ENCODE data around the gene NEUROD1.

The NEUROD1 gene

DNA sequence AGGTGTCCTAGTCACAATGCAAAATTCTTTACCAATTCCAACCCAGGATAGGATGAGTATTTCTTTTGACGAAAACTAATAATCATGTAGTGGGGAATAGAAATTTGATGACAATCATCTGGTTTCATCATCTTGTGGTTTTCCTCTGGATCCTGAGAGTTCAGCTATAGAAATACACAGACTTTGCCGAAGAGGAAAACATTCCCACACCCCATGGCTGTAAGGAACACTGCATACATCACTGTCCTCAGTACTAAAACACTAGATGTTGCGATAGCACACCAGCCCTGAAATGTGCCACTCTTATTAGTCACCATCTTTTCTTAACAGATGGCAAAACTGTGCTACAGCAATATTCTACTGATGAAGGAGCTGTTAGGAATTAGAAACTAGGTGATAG lies 52.8 kb downstream of the NEUROD1 start:
- Histone ChIP-seq H3K4me3 (ENCODE audit: low read depth, low read length) (no peak overlapping the region), H3K36me3 (ENCODE audit: control insufficient read depth in 2 of 2, insufficient read depth in 1 of 2, low read length in 2 of 2) (no peaks in the 10 kb centered on the region), H3K9me3 (ENCODE audit: control insufficient read depth, insufficient read depth, low read depth, low read length) (no peaks in the 10 kb centered on the region), H3K4me1 (ENCODE audit: control insufficient read depth, insufficient read depth, low read length) (no peaks in the 10 kb centered on the region), H3K27ac (ENCODE audit: extremely low read depth, low read depth, low read length) (no peak overlapping the region)
- POLR2A ChIA-PET = no interaction called here
- CTCF ChIA-PET = interaction anchor here (0.7 kb wide), 1 partner anchor 1553 kb away, joined by 3 read pairs; no protein-coding TSS in a partner anchor
- TF ChIP-seq ZSCAN4 (tag by site-specific recombination; IDR thresholded peaks at IDR 0.05) = no peak
- no peak for TF ChIP-seq ZNF692 (tag by site-specific recombination; IDR thresholded peaks at IDR 0.05)
- no peak for TF ChIP-seq ZNF140 (tag by site-specific recombination; IDR thresholded peaks at IDR 0.05)
- TF ChIP-seq, protein P1, sequence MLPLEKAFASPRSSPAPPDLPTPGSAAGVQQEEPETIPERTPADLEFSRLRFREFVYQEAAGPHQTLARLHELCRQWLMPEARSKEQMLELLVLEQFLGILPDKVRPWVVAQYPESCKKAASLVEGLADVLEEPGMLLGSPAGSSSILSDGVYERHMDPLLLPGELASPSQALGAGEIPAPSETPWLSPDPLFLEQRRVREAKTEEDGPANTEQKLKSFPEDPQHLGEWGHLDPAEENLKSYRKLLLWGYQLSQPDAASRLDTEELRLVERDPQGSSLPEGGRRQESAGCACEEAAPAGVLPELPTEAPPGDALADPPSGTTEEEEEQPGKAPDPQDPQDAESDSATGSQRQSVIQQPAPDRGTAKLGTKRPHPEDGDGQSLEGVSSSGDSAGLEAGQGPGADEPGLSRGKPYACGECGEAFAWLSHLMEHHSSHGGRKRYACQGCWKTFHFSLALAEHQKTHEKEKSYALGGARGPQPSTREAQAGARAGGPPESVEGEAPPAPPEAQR (tag by site-specific recombination; IDR thresholded peaks at IDR 0.05) = no peak
- TF ChIP-seq ZNF510 (tag by site-specific recombination; IDR thresholded peaks at IDR 0.05; ENCODE audit: insufficient replicate concordance) = no peak
- no peak for TF ChIP-seq GLIS2 (tag by site-specific recombination; IDR thresholded peaks at IDR 0.05)
- TF ChIP-seq ZNF202 (tag by site-specific recombination; IDR thresholded peaks at IDR 0.05; ENCODE audit: borderline replicate concordance) = no peak
- TF ChIP-seq KLF17 (tag by site-specific recombination; IDR thresholded peaks at IDR 0.05) = no peak

DNA sequence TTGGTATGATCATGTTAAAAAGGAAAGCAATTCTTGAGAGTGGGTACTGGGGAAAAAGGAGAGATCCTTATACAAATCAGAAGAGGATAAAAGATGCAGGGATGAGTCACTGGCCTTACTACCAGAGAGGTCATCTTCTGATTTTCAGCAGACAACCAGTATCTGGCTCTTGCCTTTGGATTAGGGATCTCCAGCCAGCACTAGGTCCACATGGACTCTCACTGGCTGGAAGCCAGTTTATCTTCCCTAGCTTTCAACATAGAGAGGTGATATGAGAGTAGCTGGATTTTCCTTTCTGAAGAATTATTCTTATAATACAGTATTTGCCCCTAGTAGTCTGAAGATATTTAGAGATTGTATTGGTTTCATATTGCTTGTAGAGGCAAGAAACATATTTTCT lies 53.6 kb downstream of the NEUROD1 start:
- Histone ChIP-seq H3K27ac (ENCODE audit: extremely low read depth, low read depth, low read length) (no peak overlapping the region), H3K9me3 (ENCODE audit: control insufficient read depth, insufficient read depth, low read depth, low read length) (no peaks in the 10 kb centered on the region), H3K4me1 (ENCODE audit: control insufficient read depth, insufficient read depth, low read length) (no peaks in the 10 kb centered on the region), H3K4me3 (ENCODE audit: low read depth, low read length) (no peak overlapping the region), H3K36me3 (ENCODE audit: control insufficient read depth in 2 of 2, insufficient read depth in 1 of 2, low read length in 2 of 2) (no peaks in the 10 kb centered on the region)
- ChIA-PET CTCF (no interaction called here), POLR2A (no interaction called here)
- TF ChIP-seq HOXA7 (CRISPR knock-in tag; IDR thresholded peaks at IDR 0.05; ENCODE audit: borderline replicate concordance) (no peak), RBAK (tag by site-specific recombination; IDR thresholded peaks at IDR 0.05) (no peak), ZNF514 (tag by site-specific recombination; IDR thresholded peaks at IDR 0.05) (no peak), ZNF148 (tag by site-specific recombination; IDR thresholded peaks at IDR 0.05; ENCODE audit: borderline replicate concordance) (no peak), KLF1 (tag by site-specific recombination; IDR thresholded peaks at IDR 0.05) (no peak), ZNF548 (tag by site-specific recombination; IDR thresholded peaks at IDR 0.05) (no peak), ZBTB44 (tag by site-specific recombination; IDR thresholded peaks at IDR 0.05) (no peak), ZBTB8A (tag by site-specific recombination; IDR thresholded peaks at IDR 0.05) (no peak), ZNF248 (tag by site-specific recombination; IDR thresholded peaks at IDR 0.05) (no peak)
- TF ChIP-seq, protein P2, sequence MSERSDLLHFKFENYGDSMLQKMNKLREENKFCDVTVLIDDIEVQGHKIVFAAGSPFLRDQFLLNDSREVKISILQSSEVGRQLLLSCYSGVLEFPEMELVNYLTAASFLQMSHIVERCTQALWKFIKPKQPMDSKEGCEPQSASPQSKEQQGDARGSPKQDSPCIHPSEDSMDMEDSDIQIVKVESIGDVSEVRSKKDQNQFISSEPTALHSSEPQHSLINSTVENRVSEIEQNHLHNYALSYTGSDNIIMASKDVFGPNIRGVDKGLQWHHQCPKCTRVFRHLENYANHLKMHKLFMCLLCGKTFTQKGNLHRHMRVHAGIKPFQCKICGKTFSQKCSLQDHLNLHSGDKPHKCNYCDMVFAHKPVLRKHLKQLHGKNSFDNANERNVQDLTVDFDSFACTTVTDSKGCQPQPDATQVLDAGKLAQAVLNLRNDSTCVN (tag by site-specific recombination; optimal IDR thresholded peaks at IDR 0.05) = no peak
- TF ChIP-seq, protein P3, sequence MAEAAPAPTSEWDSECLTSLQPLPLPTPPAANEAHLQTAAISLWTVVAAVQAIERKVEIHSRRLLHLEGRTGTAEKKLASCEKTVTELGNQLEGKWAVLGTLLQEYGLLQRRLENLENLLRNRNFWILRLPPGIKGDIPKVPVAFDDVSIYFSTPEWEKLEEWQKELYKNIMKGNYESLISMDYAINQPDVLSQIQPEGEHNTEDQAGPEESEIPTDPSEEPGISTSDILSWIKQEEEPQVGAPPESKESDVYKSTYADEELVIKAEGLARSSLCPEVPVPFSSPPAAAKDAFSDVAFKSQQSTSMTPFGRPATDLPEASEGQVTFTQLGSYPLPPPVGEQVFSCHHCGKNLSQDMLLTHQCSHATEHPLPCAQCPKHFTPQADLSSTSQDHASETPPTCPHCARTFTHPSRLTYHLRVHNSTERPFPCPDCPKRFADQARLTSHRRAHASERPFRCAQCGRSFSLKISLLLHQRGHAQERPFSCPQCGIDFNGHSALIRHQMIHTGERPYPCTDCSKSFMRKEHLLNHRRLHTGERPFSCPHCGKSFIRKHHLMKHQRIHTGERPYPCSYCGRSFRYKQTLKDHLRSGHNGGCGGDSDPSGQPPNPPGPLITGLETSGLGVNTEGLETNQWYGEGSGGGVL (tag by site-specific recombination; IDR thresholded peaks at IDR 0.05) = no peak
- TF ChIP-seq, protein P4, sequence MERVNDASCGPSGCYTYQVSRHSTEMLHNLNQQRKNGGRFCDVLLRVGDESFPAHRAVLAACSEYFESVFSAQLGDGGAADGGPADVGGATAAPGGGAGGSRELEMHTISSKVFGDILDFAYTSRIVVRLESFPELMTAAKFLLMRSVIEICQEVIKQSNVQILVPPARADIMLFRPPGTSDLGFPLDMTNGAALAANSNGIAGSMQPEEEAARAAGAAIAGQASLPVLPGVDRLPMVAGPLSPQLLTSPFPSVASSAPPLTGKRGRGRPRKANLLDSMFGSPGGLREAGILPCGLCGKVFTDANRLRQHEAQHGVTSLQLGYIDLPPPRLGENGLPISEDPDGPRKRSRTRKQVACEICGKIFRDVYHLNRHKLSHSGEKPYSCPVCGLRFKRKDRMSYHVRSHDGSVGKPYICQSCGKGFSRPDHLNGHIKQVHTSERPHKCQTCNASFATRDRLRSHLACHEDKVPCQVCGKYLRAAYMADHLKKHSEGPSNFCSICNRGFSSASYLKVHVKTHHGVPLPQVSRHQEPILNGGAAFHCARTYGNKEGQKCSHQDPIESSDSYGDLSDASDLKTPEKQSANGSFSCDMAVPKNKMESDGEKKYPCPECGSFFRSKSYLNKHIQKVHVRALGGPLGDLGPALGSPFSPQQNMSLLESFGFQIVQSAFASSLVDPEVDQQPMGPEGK (tag by site-specific recombination; IDR thresholded peaks at IDR 0.05) = no peak
